Esophagus squamous epithelium (tissue), 4 donors: ENCODE measurements around the gene UBA3.

Experiments
- POLR2A ChIP-seq, 4 donors: fragments of 450-650 bp; IDR thresholded peaks; one replicate each; pipeline ENCODE4 v1.6.1; 2017; ENCODE audit warnings: antibody characterized with exemption in 4 of 4, mild to moderate bottlenecking in 4 of 4, moderate library complexity in 3 of 4
- TF ChIP-seq, protein P1 (sequence below), 6 experiments: fragments of 450-650 bp in 4 of 6; fragments of 200-600 bp in 2 of 6; sonication (generic) in 2 of 6; IDR thresholded peaks; one replicate each; pipeline ENCODE4 v1.5.1; 2016 to 2019; ENCODE audit warnings: antibody characterized with exemption in 6 of 6, mild to moderate bottlenecking in 4 of 6, moderate library complexity in 4 of 6

DNA sequence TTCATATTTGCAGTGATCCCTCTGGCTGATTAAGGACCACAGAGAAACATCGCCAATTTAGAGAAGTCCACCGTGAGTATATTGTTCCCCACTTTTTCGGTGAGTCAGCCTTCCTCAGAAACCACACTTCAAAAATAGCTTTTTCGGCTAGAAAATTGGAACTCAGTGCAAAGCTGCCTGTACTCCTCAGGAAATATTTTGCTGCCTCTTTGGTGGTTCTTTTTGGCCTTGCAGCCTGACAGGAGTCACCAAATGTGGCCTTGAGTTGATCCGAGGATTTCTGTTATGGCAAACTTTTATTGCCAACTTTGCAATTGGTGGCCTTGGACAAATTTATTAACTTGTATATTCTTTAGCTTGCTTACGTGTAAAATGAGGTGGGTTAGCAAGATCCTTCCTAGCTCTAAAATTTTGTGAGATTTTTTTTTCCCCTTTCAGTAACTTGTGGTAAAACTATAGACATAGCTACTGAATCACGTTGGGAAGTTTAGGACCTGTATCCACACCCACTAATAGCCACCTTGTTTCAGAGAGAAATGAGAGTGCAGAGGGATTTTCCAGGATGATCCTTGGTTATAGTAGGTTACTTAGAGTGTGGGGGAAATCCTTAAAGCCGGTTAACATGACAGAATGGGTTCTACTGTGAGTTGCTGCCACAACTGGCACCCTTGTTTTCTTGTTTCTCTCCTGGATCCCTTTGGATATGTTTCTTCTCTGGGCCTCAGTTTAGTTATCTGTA, 14.5 kb upstream of the UBA3 start:
- TF ChIP-seq, protein P1, sequence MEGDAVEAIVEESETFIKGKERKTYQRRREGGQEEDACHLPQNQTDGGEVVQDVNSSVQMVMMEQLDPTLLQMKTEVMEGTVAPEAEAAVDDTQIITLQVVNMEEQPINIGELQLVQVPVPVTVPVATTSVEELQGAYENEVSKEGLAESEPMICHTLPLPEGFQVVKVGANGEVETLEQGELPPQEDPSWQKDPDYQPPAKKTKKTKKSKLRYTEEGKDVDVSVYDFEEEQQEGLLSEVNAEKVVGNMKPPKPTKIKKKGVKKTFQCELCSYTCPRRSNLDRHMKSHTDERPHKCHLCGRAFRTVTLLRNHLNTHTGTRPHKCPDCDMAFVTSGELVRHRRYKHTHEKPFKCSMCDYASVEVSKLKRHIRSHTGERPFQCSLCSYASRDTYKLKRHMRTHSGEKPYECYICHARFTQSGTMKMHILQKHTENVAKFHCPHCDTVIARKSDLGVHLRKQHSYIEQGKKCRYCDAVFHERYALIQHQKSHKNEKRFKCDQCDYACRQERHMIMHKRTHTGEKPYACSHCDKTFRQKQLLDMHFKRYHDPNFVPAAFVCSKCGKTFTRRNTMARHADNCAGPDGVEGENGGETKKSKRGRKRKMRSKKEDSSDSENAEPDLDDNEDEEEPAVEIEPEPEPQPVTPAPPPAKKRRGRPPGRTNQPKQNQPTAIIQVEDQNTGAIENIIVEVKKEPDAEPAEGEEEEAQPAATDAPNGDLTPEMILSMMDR (IDR thresholded peaks at IDR 0.05), result no peak
- TF ChIP-seq POLR2A (IDR thresholded peaks at IDR 0.05), result no peak
